ENCODE data around the gene ARHGAP42.

The ARHGAP42 gene

GRCh38 chr11:100867606-100868005 is 180.5 kb downstream of the ARHGAP42 start:
- TF ChIP-seq CTCF (IDR thresholded peaks at IDR 0.05), result no peak

GRCh38 chr11:100869328-100869727 is 182.2 kb downstream of the ARHGAP42 start:
- Histone ChIP-seq H3K9me3 (no peaks in the 10 kb centered on the region), H3K27me3 (no peaks in the 10 kb centered on the region), H3K36me3 (no peaks in the 10 kb centered on the region), H3K27ac (no peak overlapping the region), H3K4me1 (ENCODE audit: control insufficient read depth in 1 of 2, insufficient read depth in 1 of 2, low read depth in 1 of 2, low read length in 1 of 2) (no peaks in the 10 kb centered on the region), H3K4me3 (ENCODE audit: low read depth in 1 of 2, low read length in 1 of 2) (no peak overlapping the region)
- no peak for TF ChIP-seq CTCF (IDR thresholded peaks at IDR 0.05)

More at GRCh38 chr11:100867606-100868005, 180.5 kb downstream of the ARHGAP42 start:
- no peak overlapping the region for H3K27ac ChIP-seq
- H3K4me3 ChIP-seq (ENCODE audit: low read depth in 1 of 2, low read length in 1 of 2), result no peak overlapping the region
- no peaks in the 10 kb centered on the region for H3K36me3 ChIP-seq
- H3K27me3 ChIP-seq, result no peaks in the 10 kb centered on the region
- H3K9me3 ChIP-seq, result no peaks in the 10 kb centered on the region
- no peaks in the 10 kb centered on the region for H3K4me1 ChIP-seq (ENCODE audit: control insufficient read depth in 1 of 2, insufficient read depth in 1 of 2, low read depth in 1 of 2, low read length in 1 of 2)

GRCh38 chr11:100870138-100870537 is 183.1 kb downstream of the ARHGAP42 start:
- Histone ChIP-seq H3K4me3 (ENCODE audit: low read depth in 1 of 2, low read length in 1 of 2) (no peak overlapping the region), H3K27ac (no peak overlapping the region), H3K4me1 (ENCODE audit: control insufficient read depth in 1 of 2, insufficient read depth in 1 of 2, low read depth in 1 of 2, low read length in 1 of 2) (no peaks in the 10 kb centered on the region), H3K36me3 (no peaks in the 10 kb centered on the region), H3K27me3 (no peaks in the 10 kb centered on the region), H3K9me3 (no peaks in the 10 kb centered on the region)
- no peak for TF ChIP-seq CTCF (IDR thresholded peaks at IDR 0.05)

- Histone ChIP-seq H3K27ac (no peak overlapping the region), H3K4me3 (ENCODE audit: low read depth in 1 of 2, low read length in 1 of 2) (no peak overlapping the region), H3K4me1 (ENCODE audit: control insufficient read depth in 1 of 2, insufficient read depth in 1 of 2, low read depth in 1 of 2, low read length in 1 of 2) (no peaks in the 10 kb centered on the region), H3K9me3 (no peaks in the 10 kb centered on the region), H3K36me3 (no peaks in the 10 kb centered on the region), H3K27me3 (no peaks in the 10 kb centered on the region)
- no peak for TF ChIP-seq CTCF (IDR thresholded peaks at IDR 0.05)
Observed at GRCh38 chr11:100872951-100873740, 186.1 kb downstream of the ARHGAP42 start.

GRCh38 chr11:100874203-100874602 is 187.1 kb downstream of the ARHGAP42 start:
- no peaks in the 10 kb centered on the region for H3K36me3 ChIP-seq
- H3K27me3 ChIP-seq, result no peaks in the 10 kb centered on the region
- TF ChIP-seq CTCF (IDR thresholded peaks at IDR 0.05), result no peak
- H3K4me3 ChIP-seq (ENCODE audit: low read depth in 1 of 2, low read length in 1 of 2), result no peak overlapping the region
- H3K4me1 ChIP-seq (ENCODE audit: control insufficient read depth in 1 of 2, insufficient read depth in 1 of 2, low read depth in 1 of 2, low read length in 1 of 2), result no peaks in the 10 kb centered on the region
- no peak overlapping the region for H3K27ac ChIP-seq
- H3K9me3 ChIP-seq, result no peaks in the 10 kb centered on the region

All from neutrophil (primary cell).